Activated T-cell treated with anti-CD3 and anti-CD28 coated beads for 4 hours (primary cell): ENCODE data around the gene UBN1.
A peak's percentile ranks its signal among the peaks of the same experiment; 100 is the strongest.

Experiments
- DNase-seq: peaks from one replicate; pipeline ENCODE4 v3.0.0-alpha.2; 2020

UBN1 gene

GRCh38 chr16:4814542-4815173 lies 32.6 kb upstream of the UBN1 start:
- DNase-seq: no peak

DNA sequence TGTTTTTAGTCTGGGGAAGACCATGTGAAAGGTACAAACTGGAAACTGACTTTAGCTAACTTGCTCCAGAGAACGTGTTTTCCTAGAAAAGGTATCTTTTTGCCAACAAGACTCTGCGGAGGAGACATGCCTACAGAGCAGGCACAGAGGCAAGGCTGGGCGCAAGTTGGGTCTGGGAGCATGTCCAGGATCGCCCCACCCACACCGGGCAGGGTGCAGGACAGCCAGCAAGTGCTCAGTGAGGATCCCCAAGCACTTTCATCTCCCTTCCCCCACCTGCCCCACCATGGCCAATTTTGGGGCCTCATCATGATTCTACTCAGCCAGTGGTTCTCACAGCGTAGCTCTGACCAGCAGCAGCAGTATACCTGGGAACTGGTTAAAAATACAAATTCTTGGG lies 26.6 kb upstream of the UBN1 start:
- DNase-seq: no peak

DNA sequence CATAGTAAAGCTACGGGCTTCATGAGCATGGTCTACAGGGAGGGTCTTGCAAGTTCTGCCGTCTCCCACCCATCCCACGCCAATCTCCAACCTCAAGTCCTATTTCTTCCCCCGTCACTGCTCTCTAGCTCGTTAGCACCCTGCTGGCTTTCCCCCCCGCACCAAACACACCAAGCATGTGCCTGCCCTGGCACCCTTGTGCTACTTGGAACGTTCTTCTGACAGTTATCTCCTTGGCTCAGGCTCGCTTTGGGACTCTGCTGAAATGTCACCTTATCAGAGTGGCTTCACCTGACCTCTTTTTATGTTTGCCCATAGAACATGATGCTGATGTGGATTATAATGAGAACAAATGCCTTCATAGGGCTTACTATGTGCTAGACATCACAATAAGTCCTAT lies 22.1 kb upstream of the UBN1 start:
- DNase-seq: no peak

- no peak for DNase-seq
Measured at GRCh38 chr16:4826526-4826925, 20.8 kb upstream of the UBN1 start.

GRCh38 chr16:4826980-4827379 lies 20.3 kb upstream of the UBN1 start:
- no peak for DNase-seq

- DNase-seq: no peak
Measured at GRCh38 chr16:4828567-4829321, 18.5 kb upstream of the UBN1 start.

- no peak for DNase-seq
Measured at GRCh38 chr16:4830408-4830807, 16.9 kb upstream of the UBN1 start.

DNA sequence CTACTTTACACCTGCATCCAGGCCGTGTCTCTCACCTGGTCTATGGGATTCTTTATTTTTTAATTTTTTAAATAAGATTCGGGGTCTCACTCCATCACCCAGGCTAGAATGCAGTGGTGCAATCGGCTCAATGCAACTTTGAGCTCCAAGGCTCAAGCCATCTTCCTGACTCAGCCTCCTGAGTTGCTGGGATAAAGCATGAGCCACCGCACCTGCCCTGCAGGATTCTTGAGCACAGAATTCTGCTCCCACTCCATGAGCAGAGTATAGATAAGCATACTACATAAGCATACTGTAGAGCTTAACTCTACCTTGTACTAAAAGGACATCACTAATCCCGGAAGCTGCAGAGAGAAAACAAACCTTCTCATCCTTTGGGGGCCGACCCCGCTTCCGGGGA lies 15.7 kb upstream of the UBN1 start:
- no peak for DNase-seq

- DNase-seq: no peak
Measured at GRCh38 chr16:4832698-4833343, 14.5 kb upstream of the UBN1 start.

DNA sequence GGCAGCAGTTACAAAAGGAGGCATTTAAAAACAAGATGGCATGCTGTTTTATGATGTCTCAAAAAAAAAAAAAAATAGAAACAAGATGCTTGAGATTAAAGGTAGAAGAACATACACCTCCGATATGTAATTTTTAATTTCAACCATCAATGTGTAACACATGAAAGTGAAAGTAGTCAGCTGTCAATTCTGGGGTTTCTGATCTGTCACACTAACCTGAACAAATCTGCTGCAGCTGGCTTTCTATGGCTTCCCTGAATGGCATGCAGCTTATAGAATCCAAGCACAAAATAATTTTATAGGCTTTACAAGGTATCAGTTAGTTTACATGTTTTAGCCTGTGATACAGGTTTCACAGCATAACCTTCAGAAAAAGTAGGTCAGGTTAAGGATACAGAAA lies 13.7 kb upstream of the UBN1 start:
- DNase-seq: no peak

DNA sequence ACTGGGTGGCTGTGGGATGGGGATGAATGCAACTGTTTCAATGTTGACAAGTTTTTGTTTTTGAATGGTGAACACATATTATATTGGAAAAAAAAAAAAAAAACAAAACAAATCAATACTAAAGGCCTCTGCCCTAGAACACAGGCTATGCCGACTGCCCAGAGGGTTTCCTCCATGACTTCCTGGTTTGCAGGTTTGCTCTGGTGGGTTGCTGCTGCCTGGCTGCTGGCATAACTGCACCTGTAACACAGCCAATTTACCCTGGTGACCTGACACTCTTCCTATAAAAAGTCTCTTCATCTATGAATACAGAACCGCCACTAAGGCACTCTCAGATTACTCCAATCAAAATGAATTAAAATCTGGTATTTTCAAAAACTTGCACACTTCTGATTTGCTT lies 10.6 kb upstream of the UBN1 start:
- DNase-seq: no peak

- DNase-seq: no peak
Measured at GRCh38 chr16:4837733-4838501, 9.4 kb upstream of the UBN1 start.

- DNase-seq: no peak
Measured at GRCh38 chr16:4839942-4840341, 7.3 kb upstream of the UBN1 start.

DNA sequence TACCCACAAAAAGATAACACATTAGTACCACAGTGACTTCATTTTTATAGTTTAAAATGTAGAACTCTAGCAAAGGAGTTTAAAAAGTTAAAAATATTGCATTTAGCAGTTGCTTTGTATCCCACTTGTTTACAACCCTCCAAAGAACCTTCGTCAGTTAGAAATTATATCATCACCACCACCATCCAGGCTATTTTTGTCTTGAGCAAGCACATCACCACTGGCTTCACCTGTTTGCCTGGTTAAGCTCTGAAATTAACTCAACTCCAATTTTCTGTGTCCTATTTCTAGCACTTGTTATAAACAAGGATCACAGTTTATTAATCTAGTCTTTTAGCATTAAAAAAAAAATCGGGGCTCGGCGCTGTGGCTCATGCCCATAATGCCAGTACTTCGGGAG lies 6.3 kb upstream of the UBN1 start:
- no peak for DNase-seq

DNA sequence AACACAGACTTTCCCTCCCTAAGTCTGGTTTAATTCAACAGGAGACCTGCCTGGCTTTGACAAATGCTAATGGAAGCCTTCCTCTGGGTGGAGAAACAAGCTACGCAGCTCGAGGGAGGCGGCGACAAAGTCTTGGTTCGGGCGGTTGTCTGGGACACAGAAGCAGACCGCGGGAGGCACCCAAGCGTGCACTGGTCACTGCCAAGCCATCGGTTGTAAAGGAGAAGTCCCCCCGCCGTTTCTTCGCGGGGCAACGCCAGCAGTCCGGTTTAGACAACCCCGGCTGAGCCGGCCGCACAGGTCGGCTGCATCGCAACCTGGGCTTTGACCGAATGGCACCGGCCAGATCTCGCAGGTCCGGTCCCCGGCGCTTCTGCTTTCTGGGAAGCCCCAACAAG lies 779 bp upstream of the UBN1 start:
- no peak for DNase-seq

- DNase-seq: peak; percentile 18
Measured at GRCh38 chr16:4847774-4848587, 700 bp downstream of the UBN1 start.

DNA sequence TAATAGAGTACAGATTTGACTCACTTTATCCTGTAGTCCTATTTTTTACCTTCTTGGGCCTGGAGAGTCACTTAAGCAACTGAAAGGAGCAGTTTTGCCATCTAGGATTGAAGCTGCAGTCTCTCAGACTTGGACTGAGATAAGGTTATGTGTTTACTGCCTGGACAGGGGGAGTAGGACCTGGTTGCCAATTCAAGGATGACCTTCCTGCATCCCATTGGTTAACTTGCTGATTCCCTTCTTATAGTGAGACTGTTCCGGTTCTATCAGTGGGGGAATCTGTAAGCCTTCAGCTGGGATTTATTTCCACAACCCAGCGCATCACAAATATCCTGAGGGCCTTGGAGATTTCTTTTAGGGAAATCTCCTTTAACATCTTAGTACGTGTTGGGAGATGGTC lies 2.9 kb downstream of the UBN1 start:
- DNase-seq: no peak

GRCh38 chr16:4852221-4852872 lies 5.1 kb downstream of the UBN1 start:
- no peak for DNase-seq

DNA sequence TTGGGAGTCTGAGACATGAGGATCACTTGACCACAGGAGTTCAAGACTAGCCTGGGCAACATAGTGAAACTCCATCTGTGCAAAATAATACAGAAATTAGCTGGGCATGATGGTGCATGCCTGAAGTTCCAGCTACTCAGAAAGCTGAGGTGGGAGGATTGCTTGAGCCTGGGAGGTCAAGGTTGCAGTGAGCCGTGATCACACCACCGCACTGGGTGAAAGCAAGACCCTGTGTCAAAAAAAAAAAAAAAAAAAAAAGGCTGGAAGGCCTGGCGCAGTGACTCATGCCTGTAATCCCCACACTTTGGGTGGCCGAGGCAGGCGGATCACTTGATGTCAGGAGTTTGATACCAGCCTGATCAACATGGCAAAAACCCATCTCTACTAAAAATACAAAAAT lies 8.1 kb downstream of the UBN1 start:
- DNase-seq: no peak

DNA sequence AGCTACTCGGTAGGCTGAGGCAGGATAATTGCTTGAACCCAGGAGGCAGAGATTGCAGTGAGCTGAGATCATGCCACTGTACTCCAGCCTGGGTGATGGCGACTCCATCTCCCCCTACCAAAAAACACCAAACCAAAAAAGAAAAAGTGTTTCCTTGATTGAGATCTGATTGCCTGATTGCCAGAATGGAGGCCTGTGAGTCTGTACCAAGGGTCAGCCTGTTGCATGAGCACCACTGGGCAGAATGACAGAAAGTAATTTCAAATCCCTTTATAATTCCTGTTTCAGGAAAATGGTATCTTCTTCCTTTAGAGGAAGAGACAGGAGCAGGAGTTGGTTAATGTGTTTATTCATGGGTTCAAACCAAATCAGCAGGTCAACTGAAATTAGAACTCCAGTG lies 8.5 kb downstream of the UBN1 start:
- DNase-seq: no peak

DNA sequence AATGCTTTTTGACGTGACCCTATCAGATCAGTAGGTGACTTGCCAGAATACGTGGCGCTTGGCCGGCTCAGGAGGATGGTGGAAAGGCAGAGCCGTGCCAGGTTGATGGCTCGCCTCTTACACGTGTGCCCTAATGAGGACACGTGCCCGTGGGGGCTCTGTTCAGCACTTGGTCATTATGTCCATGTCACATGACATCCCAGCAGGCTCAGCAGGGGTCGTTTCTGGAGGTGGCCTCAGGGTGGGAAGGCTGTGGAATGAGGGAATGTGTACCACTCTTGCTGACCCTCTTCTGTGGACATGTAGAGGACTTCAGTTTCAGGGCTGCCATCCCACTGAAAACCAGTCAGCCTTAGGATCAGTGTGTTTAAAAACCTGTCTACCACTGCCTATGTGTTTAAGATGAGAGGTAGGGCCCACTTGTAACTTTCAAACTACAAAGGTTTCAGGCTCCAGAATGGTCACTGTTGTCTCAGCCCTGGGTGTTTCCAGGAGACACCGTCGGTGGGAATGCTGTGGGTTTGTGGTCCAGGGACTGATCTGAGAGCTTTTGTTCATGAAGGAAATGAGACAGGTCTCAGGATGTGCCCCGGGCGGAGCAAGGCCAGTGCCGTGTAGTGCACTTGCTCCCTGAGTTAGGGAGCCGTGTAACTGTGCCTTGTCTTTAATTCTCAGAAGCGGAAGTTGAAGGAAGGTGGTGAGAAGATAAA lies 12.1 kb downstream of the UBN1 start:
- DNase-seq: no peak

GRCh38 chr16:4859900-4860255 lies 12.6 kb downstream of the UBN1 start:
- no peak for DNase-seq
